NCI-H2196 treated with DMSO at 0.1 percent for 48 hours (cell line): ENCODE results near the gene NUP160.
"Not testable (repeated sequence)": the region's sequence is repeated elsewhere in the genome, so short reads cannot be mapped to it uniquely, and the experiment has no call there.

ENCODE experiments used
- DNase-seq: peaks from one replicate; lab custom pipeline; 2025; ENCODE audit not compliant: unreplicated experiment; lab: John Stamatoyannopoulos, UW

The NUP160 gene

GRCh38 chr11:47863189-47863897 is 15.2 kb upstream of the NUP160 start:
- DNase-seq = no peak

GRCh38 chr11:47861728-47862127 is 13.6 kb upstream of the NUP160 start:
- no peak for DNase-seq

- DNase-seq = no peak
Measured at GRCh38 chr11:47860536-47860935, 12.4 kb upstream of the NUP160 start.

- DNase-seq = no peak
Measured at GRCh38 chr11:47857892-47858543, 9.9 kb upstream of the NUP160 start.

GRCh38 chr11:47857485-47857884 is 9.3 kb upstream of the NUP160 start:
- no peak for DNase-seq

GRCh38 chr11:47856186-47856585 is 8.0 kb upstream of the NUP160 start:
- DNase-seq = peak; percentile 58

- DNase-seq = no peak
Measured at GRCh38 chr11:47854667-47855066, 6.5 kb upstream of the NUP160 start.

- no peak for DNase-seq
Measured at GRCh38 chr11:47852053-47852452, 3.9 kb upstream of the NUP160 start.

GRCh38 chr11:47850337-47850736 is 2.2 kb upstream of the NUP160 start:
- no peak for DNase-seq

- no peak for DNase-seq
Measured at GRCh38 chr11:47848700-47849155, 578 bp upstream of the NUP160 start.

- no peak for DNase-seq
Measured at GRCh38 chr11:47847537-47847891, 636 bp downstream of the NUP160 start.

- DNase-seq = no peak
Measured at GRCh38 chr11:47846998-47847397, 1.2 kb downstream of the NUP160 start.

GRCh38 chr11:47843361-47844055 is 4.6 kb downstream of the NUP160 start:
- no peak for DNase-seq

- no peak for DNase-seq
Measured at GRCh38 chr11:47842749-47843148, 5.4 kb downstream of the NUP160 start.

GRCh38 chr11:47837929-47838328 is 10.2 kb downstream of the NUP160 start:
- DNase-seq = no peak

- no peak for DNase-seq
Measured at GRCh38 chr11:47837292-47837691, 10.9 kb downstream of the NUP160 start.

GRCh38 chr11:47830013-47830412 is 18.1 kb downstream of the NUP160 start:
- DNase-seq = not testable (repeated sequence)

- DNase-seq = no peak
Measured at GRCh38 chr11:47828284-47828683, 19.9 kb downstream of the NUP160 start.

- DNase-seq = not testable (repeated sequence)
Measured at GRCh38 chr11:47822664-47823063, 25.5 kb downstream of the NUP160 start.

- DNase-seq = no peak
Measured at GRCh38 chr11:47819743-47820142, 28.4 kb downstream of the NUP160 start.

- no peak for DNase-seq
Measured at GRCh38 chr11:47800759-47801158, 47.4 kb downstream of the NUP160 start.

GRCh38 chr11:47797633-47798032 is 50.5 kb downstream of the NUP160 start:
- DNase-seq = no peak
